HG03457 (cell line): Measurements from ENCODE around the gene GIPR.
"Not testable (repeated sequence)": the region's sequence is repeated elsewhere in the genome, so short reads cannot be mapped to it uniquely, and the experiment has no call there.

Experiments
- ATAC-seq: cut with Tn5 transposase; IDR thresholded peaks from one replicate; pipeline ENCODE4 v1.9.1; 2021; ENCODE audit warnings: moderate number of reproducible peaks; ENCODE audit not compliant: unreplicated experiment

The GIPR gene

DNA sequence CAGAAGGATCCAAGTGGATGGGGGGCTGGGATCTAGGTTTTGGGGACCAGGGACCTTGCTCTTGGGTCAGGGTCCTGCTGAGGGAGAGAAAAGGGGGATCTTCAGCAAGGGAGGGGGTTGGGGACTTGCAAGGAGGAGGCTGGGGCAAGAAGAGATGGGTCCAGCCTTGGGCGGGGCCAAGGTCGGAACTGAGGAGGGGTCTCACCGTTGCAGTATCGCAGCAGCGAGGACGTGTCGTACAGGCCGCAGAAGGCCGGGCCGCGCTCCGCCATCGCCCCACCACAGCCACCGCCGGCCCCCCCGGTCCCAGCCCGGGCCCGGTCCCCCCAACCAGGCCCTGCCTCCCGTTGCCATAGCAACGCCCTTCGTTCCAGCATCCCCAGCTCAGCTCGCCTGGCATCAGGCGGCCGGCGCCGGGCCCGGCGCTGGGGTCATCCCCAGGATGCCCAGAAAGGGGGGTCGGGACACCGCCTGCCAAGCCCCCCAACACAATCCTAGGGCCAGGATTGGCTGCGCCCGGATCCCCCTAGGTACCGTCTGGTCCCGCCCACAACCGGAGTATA lies 22.9 kb upstream of the GIPR start:
- ATAC-seq: no peak

GRCh38 chr19:45645631-45646344 lies 22.2 kb upstream of the GIPR start:
- no peak for ATAC-seq

GRCh38 chr19:45646345-45646698 lies 21.7 kb upstream of the GIPR start:
- no peak for ATAC-seq

- no peak for ATAC-seq
Measured at GRCh38 chr19:45650722-45651121, 17.3 kb upstream of the GIPR start.

DNA sequence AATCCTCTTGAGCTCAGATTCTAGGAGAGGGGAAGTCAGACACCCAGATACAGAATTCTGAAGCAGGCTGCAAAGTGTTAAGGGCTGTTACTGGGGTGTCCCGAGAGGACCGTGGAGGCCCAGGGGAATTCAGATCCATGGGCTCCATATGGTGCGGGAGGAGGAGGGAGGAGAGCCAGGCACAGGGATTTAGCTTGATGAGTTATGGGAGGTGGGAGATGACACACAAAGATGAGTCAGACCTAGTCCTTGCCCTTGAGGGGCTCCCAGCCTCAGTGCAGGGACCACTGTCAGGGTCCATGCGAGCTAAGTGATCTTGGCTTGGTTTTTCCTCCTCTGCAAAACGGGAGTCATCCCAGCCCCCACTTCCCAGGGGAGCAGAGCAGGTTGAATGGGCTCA lies 14.4 kb upstream of the GIPR start:
- no peak for ATAC-seq

DNA sequence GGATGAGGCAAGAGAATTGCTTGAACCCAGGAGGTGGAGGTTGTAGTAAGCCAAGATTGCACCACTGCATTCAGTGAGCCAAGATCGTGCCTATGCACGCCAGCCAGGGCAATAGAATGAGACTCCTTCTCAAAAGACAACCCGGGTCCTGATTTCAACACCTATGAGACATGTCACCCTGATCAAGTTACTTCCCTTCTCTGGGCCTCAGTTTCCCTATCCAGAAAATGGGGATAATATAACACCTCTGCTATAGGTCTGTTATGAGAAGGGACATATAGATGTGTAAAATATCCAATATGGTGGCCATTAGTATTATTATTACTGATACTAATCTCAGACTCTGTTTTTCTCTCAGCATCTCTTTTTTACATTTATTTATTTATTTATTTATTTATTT lies 12.9 kb upstream of the GIPR start:
- no peak for ATAC-seq

- ATAC-seq: no peak
Measured at GRCh38 chr19:45657520-45658167, 10.4 kb upstream of the GIPR start.

GRCh38 chr19:45659096-45659729 lies 8.8 kb upstream of the GIPR start:
- ATAC-seq: no peak

- no peak for ATAC-seq
Measured at GRCh38 chr19:45660636-45661035, 7.4 kb upstream of the GIPR start.

GRCh38 chr19:45663800-45664199 lies 4.2 kb upstream of the GIPR start:
- no peak for ATAC-seq

- no peak for ATAC-seq
Measured at GRCh38 chr19:45664575-45664974, 3.4 kb upstream of the GIPR start.

GRCh38 chr19:45668342-45668871 lies 386 bp downstream of the GIPR start:
- ATAC-seq: no peak

GRCh38 chr19:45670670-45671453 lies 2.8 kb downstream of the GIPR start:
- ATAC-seq: no peak

GRCh38 chr19:45674946-45675345 lies 6.9 kb downstream of the GIPR start:
- ATAC-seq: no peak

DNA sequence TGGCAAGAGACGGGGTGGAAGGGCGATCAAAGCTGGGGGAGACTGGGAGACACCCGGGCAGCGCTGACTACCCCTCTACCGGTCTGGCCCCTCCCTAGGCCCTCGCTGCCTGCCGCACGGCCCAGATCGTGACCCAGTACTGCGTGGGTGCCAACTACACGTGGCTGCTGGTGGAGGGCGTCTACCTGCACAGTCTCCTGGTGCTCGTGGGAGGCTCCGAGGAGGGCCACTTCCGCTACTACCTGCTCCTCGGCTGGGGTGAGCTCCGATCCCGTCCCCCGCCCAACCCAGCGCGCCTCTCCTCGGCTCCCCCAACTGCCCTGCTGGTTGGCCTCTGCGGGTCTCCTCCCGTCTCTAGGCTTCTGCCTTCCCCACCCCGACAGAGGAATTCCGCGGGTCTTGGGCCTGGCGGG lies 8.8 kb downstream of the GIPR start:
- no peak for ATAC-seq

DNA sequence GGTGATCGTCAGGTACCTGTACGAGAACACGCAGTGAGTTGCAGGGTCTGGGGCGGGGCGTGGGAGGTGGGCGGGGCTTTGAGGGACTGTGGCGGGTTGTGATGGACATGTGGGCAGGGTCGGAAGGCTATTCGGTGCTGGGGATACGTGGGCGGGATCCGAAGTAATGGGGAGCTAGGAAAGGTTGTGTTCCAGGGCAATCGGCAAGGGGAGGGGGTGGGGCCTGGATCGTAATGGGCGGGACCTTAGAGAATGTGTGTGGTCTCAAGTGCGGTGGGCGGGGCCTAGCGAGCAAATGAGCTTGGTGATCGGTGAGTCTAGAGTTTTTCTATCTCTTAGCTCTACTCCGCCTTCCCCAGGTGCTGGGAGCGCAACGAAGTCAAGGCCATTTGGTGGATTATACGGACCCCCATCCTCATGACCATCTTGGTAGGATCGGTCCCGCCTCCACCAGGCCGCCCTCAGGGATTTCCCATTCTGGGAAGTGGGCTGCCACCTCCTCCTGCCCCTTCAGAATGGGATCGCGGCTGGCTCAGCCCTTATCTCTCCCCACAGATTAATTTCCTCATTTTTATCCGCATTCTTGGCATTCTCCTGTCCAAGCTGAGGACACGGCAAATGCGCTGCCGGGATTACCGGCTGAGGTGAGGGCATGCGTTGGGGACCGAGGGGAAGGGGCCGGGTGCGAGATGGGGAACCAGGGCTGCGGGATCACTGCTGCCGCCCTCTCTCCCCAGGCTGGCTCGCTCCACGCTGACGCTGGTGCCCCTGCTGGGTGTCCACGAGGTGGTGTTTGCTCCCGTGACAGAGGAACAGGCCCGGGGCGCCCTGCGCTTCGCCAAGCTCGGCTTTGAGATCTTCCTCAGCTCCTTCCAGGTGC lies 9.6 kb downstream of the GIPR start:
- no peak for ATAC-seq

GRCh38 chr19:45681391-45682015 lies 13.5 kb downstream of the GIPR start:
- ATAC-seq: no peak

- no peak for ATAC-seq
Measured at GRCh38 chr19:45682117-45682516, 14.1 kb downstream of the GIPR start.

- no peak for ATAC-seq
Measured at GRCh38 chr19:45682908-45683307, 14.9 kb downstream of the GIPR start.

GRCh38 chr19:45685045-45685444 lies 17.0 kb downstream of the GIPR start:
- ATAC-seq: not testable (repeated sequence)
